SK-N-SH (cell line): Measurements from ENCODE around the gene EEF1A2. TPM values are rescaled to one million over a fixed set of nuclear protein-coding genes. Genes with fewer than 3 reads are reported as not detected.

Experiments
- CTCF ChIA-PET: fragments of 300-600, 350-600 bp; formaldehyde crosslinking; extraction: SDS; loops from one replicate; lab custom pipeline; 2021; lab: Yijun Ruan, JAX
- POLR2A ChIA-PET: fragments of 350-600 bp; sonication (Branson Sonifier 250); formaldehyde crosslinking; extraction: SDS; loops from one replicate; lab custom pipeline; 2020; ENCODE audit warnings: antibody characterized with exemption, inconsistent platforms; lab: Yijun Ruan, JAX
- DNase-seq: peaks from one replicate; pipeline ENCODE4 v3.0.0; 2012
- H2AFZ ChIP-seq: fragments of 200-600 bp; sonication (generic); 2 replicates; pipeline ENCODE4 v1.8.1; 2016; ENCODE audit warnings: antibody characterized with exemption, mild to moderate bottlenecking, low read depth
- H3F3A ChIP-seq: fragments of 200-600 bp; sonication (generic); replicated peaks from 2 replicates; pipeline ENCODE3; 2016; ENCODE audit warnings: antibody characterized with exemption, mild to moderate bottlenecking; ENCODE audit not compliant: insufficient read depth
- H3K27ac ChIP-seq, 2 experiments: fragments of 200-500 bp in 1 of 2; fragments of 200-600 bp in 1 of 2; sonication (Bioruptor generic) in 1 of 2; sonication (generic), shearing (Covaris generic) in 1 of 2; 2 replicates each; pipeline versions ENCODE4 v1.5.1 to v1.6.1; 2014 to 2016; ENCODE audit warnings: low read depth in 2 of 2, inconsistent platforms in 1 of 2, low read length in 1 of 2, mild to moderate bottlenecking in 1 of 2, mixed read lengths in 1 of 2
- H3K27me3 ChIP-seq: fragments of 200-600 bp; sonication (generic), shearing (Covaris generic); 2 replicates; pipeline ENCODE4 v1.6.1; 2016; ENCODE audit warnings: mixed run types; ENCODE audit not compliant: insufficient read depth
- H3K36me3 ChIP-seq, 2 experiments: fragments of 200-500 bp in 1 of 2; fragments of 200-600 bp in 1 of 2; sonication (Bioruptor generic) in 1 of 2; sonication (generic) in 1 of 2; replicated peaks in 1 of 2; 2 replicates each; pipeline versions ENCODE3 to v1.5.1; 2014 to 2016; ENCODE audit warnings: low read length in 1 of 2, mild to moderate bottlenecking in 1 of 2; ENCODE audit not compliant: insufficient read depth in 2 of 2, control insufficient read depth in 1 of 2
- H3K4me1 ChIP-seq, 2 experiments: fragments of 200-500 bp in 1 of 2; fragments of 200-600 bp in 1 of 2; sonication (Bioruptor generic) in 1 of 2; sonication (generic), shearing (Covaris generic) in 1 of 2; 2 replicates each; pipeline versions ENCODE4 v1.5.1 to v1.6.1; 2014 to 2016; ENCODE audit warnings: low read depth in 1 of 2, low read length in 1 of 2, mixed run types in 1 of 2; ENCODE audit not compliant: insufficient read depth in 2 of 2, control insufficient read depth in 1 of 2
- H3K4me2 ChIP-seq: fragments of 200-600 bp; sonication (generic), shearing (Covaris generic); 2 replicates; pipeline ENCODE4 v1.6.1; 2017; ENCODE audit warnings: mixed run types
- H3K4me3 ChIP-seq, 2 experiments: fragments of 200-500 bp in 1 of 2; fragments of 200-600 bp in 1 of 2; sonication (Bioruptor generic) in 1 of 2; sonication (generic), shearing (Covaris generic) in 1 of 2; 2 replicates each; pipeline versions ENCODE4 v1.5.1 to v1.8.1; 2014 to 2016; ENCODE audit warnings: low read depth in 2 of 2, inconsistent platforms in 1 of 2, low read length in 1 of 2, mild to moderate bottlenecking in 1 of 2, mixed read lengths in 1 of 2, moderate library complexity in 1 of 2
- H3K79me2 ChIP-seq: fragments of 200-600 bp; sonication (generic); 2 replicates; pipeline ENCODE4 v1.8.1; 2017; ENCODE audit warnings: mild to moderate bottlenecking; ENCODE audit not compliant: insufficient read depth
- H3K9ac ChIP-seq: fragments of 200-600 bp; sonication (generic); 2 replicates; pipeline ENCODE4 v1.6.1; 2017; ENCODE audit warnings: mixed run types
- H3K9me2 ChIP-seq: fragments of 200-600 bp; sonication (generic); 2 replicates; pipeline ENCODE4 v1.6.1; 2017; ENCODE audit warnings: mixed run types
- H3K9me3 ChIP-seq: fragments of 200-600 bp; sonication (generic); 2 replicates; pipeline ENCODE4 v1.6.1; 2017; ENCODE audit warnings: mixed run types, mild to moderate bottlenecking, moderate library complexity
- H4K20me1 ChIP-seq: fragments of 200-600 bp; sonication (generic); 2 replicates; pipeline ENCODE4 v1.6.1; 2017; ENCODE audit warnings: mild to moderate bottlenecking, mixed run types; ENCODE audit not compliant: insufficient read depth
- ELF1 ChIP-seq: IDR thresholded peaks from 2 replicates; pipeline ENCODE4 v1.4.0; 2012
- GATA2 ChIP-seq: sonication (generic); formaldehyde crosslinking; IDR thresholded peaks from 2 replicates; pipeline ENCODE4 v1.5.0; 2020; ENCODE audit warnings: mild to moderate bottlenecking, missing genetic modification reagents
- IRF3 ChIP-seq: fragments of 150-350 bp; IDR thresholded peaks from 2 replicates; pipeline ENCODE4 v1.6.1; 2016; ENCODE audit warnings: mild to moderate bottlenecking, low read depth, low read length
- MXI1 ChIP-seq: IDR thresholded peaks from 2 replicates; pipeline ENCODE4 v1.6.1; 2012; ENCODE audit warnings: mild to moderate bottlenecking, low read depth, low read length, improper control_type of control experiment
- NFIC ChIP-seq: IDR thresholded peaks from 2 replicates; pipeline ENCODE4 v1.4.0; 2012; ENCODE audit warnings: borderline replicate concordance
- NRF1 ChIP-seq: IDR thresholded peaks from 2 replicates; pipeline ENCODE4 v1.6.1; 2012; ENCODE audit warnings: low read depth, mild to moderate bottlenecking, low read length
- POLR2AphosphoS5 ChIP-seq: IDR thresholded peaks from 2 replicates; pipeline ENCODE4 v1.6.1; 2012; ENCODE audit warnings: low read depth, low read length
- RCOR1 ChIP-seq: fragments of 150-350 bp; IDR thresholded peaks from 2 replicates; pipeline ENCODE4 v1.6.1; 2017; ENCODE audit warnings: antibody characterized with exemption, low read length
- TCF12 ChIP-seq: IDR thresholded peaks from 2 replicates; pipeline ENCODE4 v1.4.0; 2012
- USF2 ChIP-seq: fragments of 150-350 bp; IDR thresholded peaks from 2 replicates; pipeline ENCODE4 v1.6.1; 2017; ENCODE audit warnings: antibody characterized with exemption, low read length, low read depth, borderline replicate concordance
- ZBTB33 ChIP-seq: IDR thresholded peaks from 2 replicates; pipeline ENCODE4 v1.4.0; 2012; ENCODE audit warnings: low read depth, borderline replicate concordance
- WGBS: methylation state at CpG from one replicate; pipeline ENCODE4 v1.1.6; 2017; ENCODE audit warnings: low lambda C conversion rate; 5-methylcytosine and 5-hydroxymethylcytosine counted together
- polyA plus RNA-seq, 3 experiments: library from polyadenylated mRNA; depleted of rRNA; stranded (reverse); fragments of >200 nt; gene quantifications; 2 replicates each; pipeline ENCODE4 v1.2.3, GENCODE V29; 2012
- TF ChIP-seq, protein P1 (sequence below): IDR thresholded peaks from 2 replicates; pipeline ENCODE4 v1.4.0; 2012; ENCODE audit warnings: low read depth

Gene EEF1A2
- polyA plus RNA-seq, 1 of the 3 experiments (the other 2 are of a cell fraction), result 16.5 TPM

- TF ChIP-seq USF2 (no peak), NFIC (no peak), MXI1 (no peak)
- ChIA-PET POLR2A (no interaction called here), CTCF (interaction anchor here (1.6 to 3.2 kb wide), 2 partner anchors 43 to 56 kb away, joined by 6 to 32 read pairs; no protein-coding TSS in a partner anchor)
- Histone ChIP-seq H2AFZ (no peak overlapping the region), H3K9me2 (no peaks in the 10 kb centered on the region), H3K79me2 (no peaks in the 10 kb centered on the region), H3K27ac (no peak overlapping the region), H3K4me2 (no peak overlapping the region), H3K9me3 (no peaks in the 10 kb centered on the region), H3K36me3 (no peaks in the 10 kb centered on the region), H3K9ac (no peak overlapping the region), H3F3A (no peaks in the 10 kb centered on the region), H3K4me1 (peaks cover 0 to 21% of the 10 kb centered on the region in 2 experiments; a peak in 1 of 4 replicates), H3K4me3 (no peak overlapping the region), H4K20me1 (no peaks in the 10 kb centered on the region), H3K27me3 (no peaks in the 10 kb centered on the region)
- 44% methylated on average over 15 of the region's 15 CpGs for WGBS
- no peak for DNase-seq
Measured at GRCh38 chr20:63439866-63440265, 59.0 kb downstream of the EEF1A2 start.

- no peak overlapping the region for H3K4me3 ChIP-seq
- no peaks in the 10 kb centered on the region for H4K20me1 ChIP-seq
- H3K27ac ChIP-seq, result no peak overlapping the region
- H3K27me3 ChIP-seq, result no peaks in the 10 kb centered on the region
- DNase-seq, result no peak
- no peak overlapping the region for H3K4me2 ChIP-seq
- H3K79me2 ChIP-seq, result no peaks in the 10 kb centered on the region
- 46% methylated on average over 6 of the region's 12 CpGs for whole genome bisulfite sequencing
- H3K4me1 ChIP-seq, result peaks cover 0 to 26% of the 10 kb centered on the region in 2 experiments; a peak in 1 of 4 replicates
- H3K36me3 ChIP-seq, result no peaks in the 10 kb centered on the region
- no peaks in the 10 kb centered on the region for H3K9me3 ChIP-seq
- CTCF ChIA-PET, result interaction anchor here (1.1 to 1.6 kb wide), 2 partner anchors 46 to 58 kb away, joined by 3 to 6 read pairs; no protein-coding TSS in a partner anchor
- H3K9ac ChIP-seq, result no peak overlapping the region
- H3F3A ChIP-seq, result no peaks in the 10 kb centered on the region
- H2AFZ ChIP-seq, result no peak overlapping the region
- TF ChIP-seq TCF12 (no peak), NRF1 (no peak), RCOR1 (no peak), ZBTB33 (no peak), POLR2AphosphoS5 (no peak), IRF3 (no peak), ELF1 (no peak), GATA2 (no peak)
- TF ChIP-seq, protein P1, sequence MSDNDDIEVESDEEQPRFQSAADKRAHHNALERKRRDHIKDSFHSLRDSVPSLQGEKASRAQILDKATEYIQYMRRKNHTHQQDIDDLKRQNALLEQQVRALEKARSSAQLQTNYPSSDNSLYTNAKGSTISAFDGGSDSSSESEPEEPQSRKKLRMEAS, result no peak
- POLR2A ChIA-PET, result no interaction called here
- H3K9me2 ChIP-seq, result no peaks in the 10 kb centered on the region
Measured at GRCh38 chr20:63438121-63438520, 60.8 kb downstream of the EEF1A2 start.

Other genes with a start within 250 kb of the EEF1A2 start
- not detected in 2 replicates for gene NKAIN4, start 244.6 kb downstream of the EEF1A2 start, polyA plus RNA-seq (2012; rRNA removed)
- gene ARFGAP1, start 226.3 kb downstream of the EEF1A2 start, polyA plus RNA-seq (2012; rRNA removed), result 72.7 and 77.0 TPM in 2 replicates
- gene COL20A1, start 205.9 kb downstream of the EEF1A2 start, polyA plus RNA-seq (2012; rRNA removed), result not detected in 2 replicates
- gene CHRNA4, start 137.7 kb downstream of the EEF1A2 start, polyA plus RNA-seq (2012; rRNA removed), result not detected in 2 replicates
- gene KCNQ2, start 26.4 kb downstream of the EEF1A2 start, polyA plus RNA-seq (2012; rRNA removed), result 3.9 and 8.3 TPM in 2 replicates
- 20.0 and 71.4 TPM in 2 replicates for gene PPDPF, start 21.7 kb upstream of the EEF1A2 start, polyA plus RNA-seq (2012; rRNA removed)
- 0.07 and 0.13 TPM in 2 replicates for gene PTK6, start 38.3 kb upstream of the EEF1A2 start, polyA plus RNA-seq (2012; rRNA removed)
- not detected in 2 replicates for gene SRMS, start 48.7 kb upstream of the EEF1A2 start, polyA plus RNA-seq (2012; rRNA removed)
- gene FNDC11, start 55.1 kb upstream of the EEF1A2 start, polyA plus RNA-seq (2012; rRNA removed), result 4.5 and 5.5 TPM in 2 replicates
- gene HELZ2, start 75.2 kb upstream of the EEF1A2 start, polyA plus RNA-seq (2012; rRNA removed), result 5.5 and 7.6 TPM in 2 replicates
- gene GMEB2, start 128.0 kb upstream of the EEF1A2 start, polyA plus RNA-seq (2012; rRNA removed), result 5.6 and 6.5 TPM in 2 replicates
- gene STMN3, start 154.3 kb upstream of the EEF1A2 start, polyA plus RNA-seq (2012; rRNA removed), result 89.8 and 111 TPM in 2 replicates
- gene RTEL1, start 159.2 kb upstream of the EEF1A2 start, polyA plus RNA-seq (2012; rRNA removed), result 9.9 and 12.9 TPM in 2 replicates
- 8.2 and 9.4 TPM in 2 replicates for gene TNFRSF6B, start 197.6 kb upstream of the EEF1A2 start, polyA plus RNA-seq (2012; rRNA removed)
- 65.4 and 72.8 TPM in 2 replicates for gene ARFRP1, start 208.9 kb upstream of the EEF1A2 start, polyA plus RNA-seq (2012; rRNA removed)
- gene ZGPAT, start 209.0 kb upstream of the EEF1A2 start, polyA plus RNA-seq (2012; rRNA removed), result 33.7 and 36.8 TPM in 2 replicates
- gene LIME1, start 237.6 kb upstream of the EEF1A2 start, polyA plus RNA-seq (2012; rRNA removed), result 10.9 and 12.3 TPM in 2 replicates
- gene SLC2A4RG, start 240.7 kb upstream of the EEF1A2 start, polyA plus RNA-seq (2012; rRNA removed), result 75.5 and 90.9 TPM in 2 replicates